ENCODE measurements around the gene APOL1.

DNA sequence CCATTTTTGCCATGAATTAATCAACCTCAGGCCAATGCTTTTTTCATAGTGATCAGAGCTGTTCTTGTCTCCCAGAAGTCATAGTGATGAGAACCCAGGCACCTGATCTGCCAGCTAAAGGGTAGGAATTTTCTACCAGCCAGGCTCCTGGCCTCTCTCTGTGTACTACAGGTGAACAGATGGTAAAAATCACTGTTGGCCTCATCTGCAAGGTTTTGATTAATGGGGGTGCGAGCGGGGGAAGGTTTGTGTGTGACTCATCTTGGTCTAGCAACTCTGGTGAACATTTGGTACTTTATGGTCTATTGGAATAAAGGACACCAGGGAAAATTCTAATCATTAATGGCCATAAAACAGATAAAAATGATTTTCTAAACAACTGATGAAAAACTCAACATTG, 37.0 kb upstream of the APOL1 start:
- TF ChIP-seq FOXK2 (conservative IDR thresholded peaks at IDR 0.05 in 1 of 2, IDR thresholded peaks at IDR 0.05 in 1 of 2; ENCODE audit: low read depth in 2 of 2), result no peak
- no peak for TF ChIP-seq CC2D1A (IDR thresholded peaks at IDR 0.05)
- no peak for TF ChIP-seq TARDBP (IDR thresholded peaks at IDR 0.05)
- TF ChIP-seq, protein P1, sequence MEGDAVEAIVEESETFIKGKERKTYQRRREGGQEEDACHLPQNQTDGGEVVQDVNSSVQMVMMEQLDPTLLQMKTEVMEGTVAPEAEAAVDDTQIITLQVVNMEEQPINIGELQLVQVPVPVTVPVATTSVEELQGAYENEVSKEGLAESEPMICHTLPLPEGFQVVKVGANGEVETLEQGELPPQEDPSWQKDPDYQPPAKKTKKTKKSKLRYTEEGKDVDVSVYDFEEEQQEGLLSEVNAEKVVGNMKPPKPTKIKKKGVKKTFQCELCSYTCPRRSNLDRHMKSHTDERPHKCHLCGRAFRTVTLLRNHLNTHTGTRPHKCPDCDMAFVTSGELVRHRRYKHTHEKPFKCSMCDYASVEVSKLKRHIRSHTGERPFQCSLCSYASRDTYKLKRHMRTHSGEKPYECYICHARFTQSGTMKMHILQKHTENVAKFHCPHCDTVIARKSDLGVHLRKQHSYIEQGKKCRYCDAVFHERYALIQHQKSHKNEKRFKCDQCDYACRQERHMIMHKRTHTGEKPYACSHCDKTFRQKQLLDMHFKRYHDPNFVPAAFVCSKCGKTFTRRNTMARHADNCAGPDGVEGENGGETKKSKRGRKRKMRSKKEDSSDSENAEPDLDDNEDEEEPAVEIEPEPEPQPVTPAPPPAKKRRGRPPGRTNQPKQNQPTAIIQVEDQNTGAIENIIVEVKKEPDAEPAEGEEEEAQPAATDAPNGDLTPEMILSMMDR (IDR thresholded peaks at IDR 0.05 in 2 of 3, conservative IDR thresholded peaks at IDR 0.05 in 1 of 3; ENCODE audit: insufficient read depth in 2 of 3, low read depth in 1 of 3, low read length in 3 of 3), result no peak
- TF ChIP-seq SP1 (CRISPR knock-in tag; IDR thresholded peaks at IDR 0.05), result no peak
- TF ChIP-seq GABPA (tag; conservative IDR thresholded peaks at IDR 0.05; ENCODE audit: low read depth), result no peak
- TF ChIP-seq, protein P2, sequence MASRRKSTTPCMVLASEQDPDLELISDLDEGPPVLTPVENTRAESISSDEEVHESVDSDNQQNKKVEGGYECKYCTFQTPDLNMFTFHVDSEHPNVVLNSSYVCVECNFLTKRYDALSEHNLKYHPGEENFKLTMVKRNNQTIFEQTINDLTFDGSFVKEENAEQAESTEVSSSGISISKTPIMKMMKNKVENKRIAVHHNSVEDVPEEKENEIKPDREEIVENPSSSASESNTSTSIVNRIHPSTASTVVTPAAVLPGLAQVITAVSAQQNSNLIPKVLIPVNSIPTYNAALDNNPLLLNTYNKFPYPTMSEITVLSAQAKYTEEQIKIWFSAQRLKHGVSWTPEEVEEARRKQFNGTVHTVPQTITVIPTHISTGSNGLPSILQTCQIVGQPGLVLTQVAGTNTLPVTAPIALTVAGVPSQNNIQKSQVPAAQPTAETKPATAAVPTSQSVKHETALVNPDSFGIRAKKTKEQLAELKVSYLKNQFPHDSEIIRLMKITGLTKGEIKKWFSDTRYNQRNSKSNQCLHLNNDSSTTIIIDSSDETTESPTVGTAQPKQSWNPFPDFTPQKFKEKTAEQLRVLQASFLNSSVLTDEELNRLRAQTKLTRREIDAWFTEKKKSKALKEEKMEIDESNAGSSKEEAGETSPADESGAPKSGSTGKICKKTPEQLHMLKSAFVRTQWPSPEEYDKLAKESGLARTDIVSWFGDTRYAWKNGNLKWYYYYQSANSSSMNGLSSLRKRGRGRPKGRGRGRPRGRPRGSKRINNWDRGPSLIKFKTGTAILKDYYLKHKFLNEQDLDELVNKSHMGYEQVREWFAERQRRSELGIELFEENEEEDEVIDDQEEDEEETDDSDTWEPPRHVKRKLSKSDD (conservative IDR thresholded peaks at IDR 0.05; ENCODE audit: low read length), result no peak
- no peak for TF ChIP-seq CREB1 (IDR thresholded peaks at IDR 0.05)
- TF ChIP-seq CREB1 (CRISPR knock-in tag; IDR thresholded peaks at IDR 0.05), result no peak
- TF ChIP-seq CBFA2T3 (IDR thresholded peaks at IDR 0.05), result no peak
- no peak for TF ChIP-seq ZNF140 (CRISPR knock-in tag; IDR thresholded peaks at IDR 0.05)
- TF ChIP-seq, protein P3, sequence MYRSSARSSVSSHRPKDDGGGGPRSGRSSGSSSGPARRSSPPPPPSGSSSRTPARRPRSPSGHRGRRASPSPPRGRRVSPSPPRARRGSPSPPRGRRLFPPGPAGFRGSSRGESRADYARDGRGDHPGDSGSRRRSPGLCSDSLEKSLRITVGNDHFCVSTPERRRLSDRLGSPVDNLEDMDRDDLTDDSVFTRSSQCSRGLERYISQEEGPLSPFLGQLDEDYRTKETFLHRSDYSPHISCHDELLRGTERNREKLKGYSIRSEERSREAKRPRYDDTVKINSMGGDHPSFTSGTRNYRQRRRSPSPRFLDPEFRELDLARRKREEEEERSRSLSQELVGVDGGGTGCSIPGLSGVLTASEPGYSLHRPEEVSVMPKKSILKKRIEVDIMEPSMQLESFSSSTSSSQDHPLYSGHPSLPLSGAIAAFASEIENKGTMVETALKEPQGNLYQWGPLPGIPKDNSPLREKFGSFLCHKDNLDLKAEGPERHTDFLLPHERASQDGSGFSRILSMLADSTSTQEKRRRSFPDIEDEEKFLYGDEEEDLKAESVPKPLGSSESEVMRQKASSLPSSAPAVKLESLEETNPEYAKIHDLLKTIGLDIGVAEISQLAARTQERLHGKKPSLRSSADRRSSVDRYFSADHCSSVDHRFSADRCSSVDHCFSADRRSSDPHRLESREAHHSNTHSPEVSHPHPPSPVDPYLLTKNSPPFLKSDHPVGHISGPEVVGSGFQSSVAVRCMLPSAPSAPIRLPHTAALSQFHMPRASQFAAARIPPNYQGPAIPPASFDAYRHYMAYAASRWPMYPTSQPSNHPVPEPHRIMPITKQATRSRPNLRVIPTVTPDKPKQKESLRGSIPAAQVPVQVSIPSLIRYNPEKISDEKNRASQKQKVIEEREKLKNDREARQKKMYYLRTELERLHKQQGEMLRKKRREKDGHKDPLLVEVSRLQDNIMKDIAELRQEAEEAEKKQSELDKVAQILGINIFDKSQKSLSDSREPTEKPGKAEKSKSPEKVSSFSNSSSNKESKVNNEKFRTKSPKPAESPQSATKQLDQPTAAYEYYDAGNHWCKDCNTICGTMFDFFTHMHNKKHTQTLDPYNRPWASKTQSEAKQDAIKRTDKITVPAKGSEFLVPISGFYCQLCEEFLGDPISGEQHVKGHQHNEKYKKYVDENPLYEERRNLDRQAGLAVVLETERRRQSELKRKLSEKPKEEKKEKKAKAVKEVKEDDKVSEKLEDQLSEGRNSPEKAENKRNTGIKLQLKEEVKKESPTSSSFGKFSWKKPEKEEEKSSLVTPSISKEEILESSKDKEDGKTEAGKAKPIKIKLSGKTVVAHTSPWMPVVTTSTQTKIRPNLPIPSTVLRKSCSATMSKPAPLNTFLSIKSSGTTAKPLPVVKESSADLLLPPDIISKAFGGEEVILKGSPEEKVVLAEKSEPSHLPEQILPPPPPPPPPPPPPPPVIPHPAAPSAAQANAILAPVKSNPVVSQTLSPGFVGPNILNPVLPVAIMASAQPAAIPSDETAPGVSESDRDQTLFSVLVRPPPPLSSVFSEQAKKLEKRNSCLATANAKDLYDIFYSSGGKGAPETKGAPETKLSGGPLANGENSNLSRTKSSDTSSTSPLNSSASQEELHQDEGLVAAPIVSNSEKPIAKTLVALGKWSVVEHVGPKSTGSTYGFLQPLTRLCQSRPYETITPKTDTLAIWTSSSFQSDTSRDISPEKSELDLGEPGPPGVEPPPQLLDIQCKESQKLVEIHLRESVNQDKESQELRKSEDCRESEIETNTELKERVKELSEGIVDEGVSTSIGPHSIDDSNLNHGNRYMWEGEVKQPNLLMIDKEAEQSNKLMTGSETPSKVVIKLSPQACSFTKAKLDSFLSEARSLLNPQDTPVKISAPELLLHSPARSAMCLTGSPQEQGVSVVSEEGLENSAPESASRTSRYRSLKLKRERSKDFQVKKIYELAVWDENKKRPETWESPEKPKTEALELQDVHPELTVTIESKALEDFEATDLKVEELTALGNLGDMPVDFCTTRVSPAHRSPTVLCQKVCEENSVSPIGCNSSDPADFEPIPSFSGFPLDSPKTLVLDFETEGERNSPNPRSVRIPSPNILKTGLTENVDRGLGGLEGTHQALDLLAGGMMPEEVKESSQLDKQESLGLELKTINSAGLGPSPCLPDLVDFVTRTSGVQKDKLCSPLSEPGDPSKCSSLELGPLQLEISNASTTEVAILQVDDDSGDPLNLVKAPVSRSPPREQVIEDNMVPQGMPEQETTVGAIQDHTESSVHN (IDR thresholded peaks at IDR 0.05; ENCODE audit: borderline replicate concordance in 1 of 2, low read depth in 1 of 2), result no peak
- no peak for TF ChIP-seq POLR2G (IDR thresholded peaks at IDR 0.05; ENCODE audit: low read depth, low read length)
- TF ChIP-seq FOXJ3 (CRISPR knock-in tag; IDR thresholded peaks at IDR 0.05), result no peak
- no peak for TF ChIP-seq JUN (IDR thresholded peaks at IDR 0.05; ENCODE audit: borderline replicate concordance, low read depth, low read length)
- no peak for TF ChIP-seq JUN (CRISPR knock-in tag; IDR thresholded peaks at IDR 0.05; ENCODE audit: borderline replicate concordance)

Data from K562 (cell line).